OCI-LY1 (cell line): ENCODE data around the gene GDI1.

Experiments used
- H2AFZ ChIP-seq: fragments of 200-600 bp; sonication (generic), shearing (Covaris generic); 2 replicates; pipeline ENCODE4 v1.6.0; 2014; ENCODE audit warnings: antibody characterized with exemption, mild to moderate bottlenecking, low read length
- H3F3A ChIP-seq: fragments of 200-600 bp; sonication (generic), shearing (Covaris generic); 2 replicates; pipeline ENCODE4 v1.6.0; 2014; ENCODE audit warnings: mild to moderate bottlenecking, antibody characterized with exemption, low read length, moderate library complexity; ENCODE audit not compliant: insufficient read depth
- H3K27ac ChIP-seq: fragments of 200-600 bp; sonication (generic); 2 replicates; pipeline ENCODE4 v1.5.1; 2014; ENCODE audit warnings: low read length, mixed run types, mild to moderate bottlenecking, low read depth; ENCODE audit not compliant: poor library complexity, severe bottlenecking
- H3K27me3 ChIP-seq: fragments of 200-600 bp; sonication (generic); 2 replicates; pipeline ENCODE4 v1.6.0; 2014; ENCODE audit warnings: antibody characterized with exemption, mild to moderate bottlenecking, low read length, moderate library complexity; ENCODE audit not compliant: insufficient read depth
- H3K36me3 ChIP-seq: fragments of 200-600 bp; sonication (generic); 2 replicates; pipeline ENCODE4 v1.6.1; 2014; ENCODE audit warnings: mild to moderate bottlenecking, antibody characterized with exemption, low read length, moderate library complexity, mixed read lengths; ENCODE audit not compliant: insufficient read depth
- H3K4me1 ChIP-seq: fragments of 200-600 bp; sonication (generic); 2 replicates; pipeline ENCODE4 v1.5.1; 2014; ENCODE audit warnings: mild to moderate bottlenecking, low read length, moderate library complexity; ENCODE audit not compliant: insufficient read depth, severe bottlenecking
- H3K4me2 ChIP-seq: fragments of 200-600 bp; sonication (generic), shearing (Covaris generic); 2 replicates; pipeline ENCODE4 v1.6.1; 2014; ENCODE audit warnings: low read length
- H3K4me3 ChIP-seq: fragments of 200-600 bp; sonication (generic); 2 replicates; pipeline ENCODE4 v1.5.1; 2014; ENCODE audit warnings: low read length, low read depth, mild to moderate bottlenecking, mixed read lengths; ENCODE audit not compliant: poor library complexity, severe bottlenecking
- H3K79me2 ChIP-seq: fragments of 200-600 bp; shearing (Covaris generic); 2 replicates; pipeline ENCODE4 v1.6.1; 2016; ENCODE audit warnings: mixed run types, low read length, mixed read lengths; ENCODE audit not compliant: insufficient read depth
- H3K9ac ChIP-seq: fragments of 200-600 bp; sonication (generic), shearing (Covaris generic); 2 replicates; pipeline ENCODE4 v1.6.1; 2014; ENCODE audit warnings: mild to moderate bottlenecking, low read length, mixed read lengths
- H3K9me2 ChIP-seq: fragments of 200-600 bp; sonication (generic), shearing (Covaris generic); 2 replicates; pipeline ENCODE4 v1.6.1; 2014; ENCODE audit warnings: low read depth, mild to moderate bottlenecking, low read length, mixed read lengths
- H3K9me3 ChIP-seq: fragments of 200-600 bp; shearing (Covaris generic); 2 replicates; pipeline ENCODE4 v1.6.1; 2014; ENCODE audit warnings: low read length, mixed read lengths
- H4K20me1 ChIP-seq: fragments of 200-600 bp; sonication (generic), shearing (Covaris generic); 2 replicates; pipeline ENCODE4 v1.6.0; 2016; ENCODE audit warnings: mild to moderate bottlenecking, low read length; ENCODE audit not compliant: insufficient read depth
- EZH2 ChIP-seq: fragments of 200-600 bp; sonication (generic), shearing (Covaris generic); IDR thresholded peaks from 2 replicates; pipeline ENCODE4 v1.8.0; 2017; ENCODE audit warnings: borderline replicate concordance, mixed run types, mild to moderate bottlenecking, antibody characterized with exemption, low read length, moderate library complexity, mixed read lengths
- TF ChIP-seq, protein P1 (sequence below): fragments of 200-600 bp; sonication (generic), shearing (Covaris generic); IDR thresholded peaks from 2 replicates; pipeline ENCODE4 v1.5.1; 2017; ENCODE audit warnings: mild to moderate bottlenecking, antibody characterized with exemption, low read length, moderate library complexity, mixed read lengths

GDI1 gene

DNA sequence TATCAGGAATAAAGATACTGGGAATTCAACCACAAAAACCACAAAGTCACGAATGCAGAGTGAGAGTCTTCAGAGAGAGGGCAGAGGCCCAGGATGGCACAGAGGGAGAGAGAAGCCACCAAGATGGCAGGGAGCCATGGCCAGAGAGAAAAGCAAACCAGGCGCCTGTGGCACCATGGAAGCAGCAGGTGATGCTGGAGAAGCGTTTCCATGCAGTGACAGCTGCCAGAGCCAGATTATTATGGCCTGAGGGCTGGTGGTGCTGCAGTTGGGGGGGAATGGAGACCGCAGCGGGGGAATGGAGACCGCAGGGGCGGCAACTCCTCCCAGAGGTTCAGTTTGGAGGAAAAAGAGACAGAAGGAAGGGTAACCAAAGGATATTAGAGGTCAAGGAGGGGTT lies 19.8 kb upstream of the GDI1 start:
- no peaks in the 10 kb centered on the region for H3K9me3 ChIP-seq
- no peaks in the 10 kb centered on the region for H3K9me2 ChIP-seq
- H3K79me2 ChIP-seq: no peaks in the 10 kb centered on the region
- H3K27ac ChIP-seq: no peak overlapping the region
- TF ChIP-seq, protein P1, sequence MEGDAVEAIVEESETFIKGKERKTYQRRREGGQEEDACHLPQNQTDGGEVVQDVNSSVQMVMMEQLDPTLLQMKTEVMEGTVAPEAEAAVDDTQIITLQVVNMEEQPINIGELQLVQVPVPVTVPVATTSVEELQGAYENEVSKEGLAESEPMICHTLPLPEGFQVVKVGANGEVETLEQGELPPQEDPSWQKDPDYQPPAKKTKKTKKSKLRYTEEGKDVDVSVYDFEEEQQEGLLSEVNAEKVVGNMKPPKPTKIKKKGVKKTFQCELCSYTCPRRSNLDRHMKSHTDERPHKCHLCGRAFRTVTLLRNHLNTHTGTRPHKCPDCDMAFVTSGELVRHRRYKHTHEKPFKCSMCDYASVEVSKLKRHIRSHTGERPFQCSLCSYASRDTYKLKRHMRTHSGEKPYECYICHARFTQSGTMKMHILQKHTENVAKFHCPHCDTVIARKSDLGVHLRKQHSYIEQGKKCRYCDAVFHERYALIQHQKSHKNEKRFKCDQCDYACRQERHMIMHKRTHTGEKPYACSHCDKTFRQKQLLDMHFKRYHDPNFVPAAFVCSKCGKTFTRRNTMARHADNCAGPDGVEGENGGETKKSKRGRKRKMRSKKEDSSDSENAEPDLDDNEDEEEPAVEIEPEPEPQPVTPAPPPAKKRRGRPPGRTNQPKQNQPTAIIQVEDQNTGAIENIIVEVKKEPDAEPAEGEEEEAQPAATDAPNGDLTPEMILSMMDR: no peak
- no peak for TF ChIP-seq EZH2
- no peaks in the 10 kb centered on the region for H3K36me3 ChIP-seq
- H3K4me3 ChIP-seq: no peak overlapping the region
- peaks cover 6% of the 10 kb centered on the region for H3K4me1 ChIP-seq
- no peaks in the 10 kb centered on the region for H4K20me1 ChIP-seq
- H3F3A ChIP-seq: no peaks in the 10 kb centered on the region
- no peak overlapping the region for H3K4me2 ChIP-seq
- no peak overlapping the region for H3K9ac ChIP-seq
- no peaks in the 10 kb centered on the region for H3K27me3 ChIP-seq
- H2AFZ ChIP-seq: no peak overlapping the region

DNA sequence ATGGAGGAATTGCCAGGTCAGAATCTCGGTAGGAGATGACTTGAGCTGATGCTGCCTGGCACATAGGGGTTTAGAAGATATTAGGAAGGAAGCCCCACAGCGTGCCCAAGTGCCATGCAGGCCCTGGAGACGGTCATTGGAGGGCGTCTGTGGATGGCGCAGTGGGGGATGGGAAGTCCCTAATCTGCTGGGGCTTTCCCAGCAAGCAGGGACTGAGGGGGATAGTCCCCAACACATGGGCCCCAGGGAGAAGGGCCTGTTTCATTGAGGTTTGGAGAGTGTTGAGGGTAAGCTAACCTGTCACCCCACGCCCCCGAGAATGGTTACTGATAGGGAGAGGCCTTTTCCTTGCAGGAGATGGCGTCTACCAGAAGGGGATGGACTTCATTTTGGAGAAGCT lies 17.8 kb upstream of the GDI1 start:
- Histone ChIP-seq H3K36me3 (no peaks in the 10 kb centered on the region), H3K4me3 (no peak overlapping the region), H3K4me2 (no peak overlapping the region), H3K4me1 (no peaks in the 10 kb centered on the region), H3K79me2 (no peaks in the 10 kb centered on the region), H3F3A (no peaks in the 10 kb centered on the region), H3K9me2 (no peaks in the 10 kb centered on the region), H3K9me3 (no peaks in the 10 kb centered on the region), H2AFZ (no peak overlapping the region), H3K27me3 (no peaks in the 10 kb centered on the region), H3K27ac (no peak overlapping the region), H3K9ac (no peak overlapping the region), H4K20me1 (no peaks in the 10 kb centered on the region)
- TF ChIP-seq, protein P1: no peak
- no peak for TF ChIP-seq EZH2

DNA sequence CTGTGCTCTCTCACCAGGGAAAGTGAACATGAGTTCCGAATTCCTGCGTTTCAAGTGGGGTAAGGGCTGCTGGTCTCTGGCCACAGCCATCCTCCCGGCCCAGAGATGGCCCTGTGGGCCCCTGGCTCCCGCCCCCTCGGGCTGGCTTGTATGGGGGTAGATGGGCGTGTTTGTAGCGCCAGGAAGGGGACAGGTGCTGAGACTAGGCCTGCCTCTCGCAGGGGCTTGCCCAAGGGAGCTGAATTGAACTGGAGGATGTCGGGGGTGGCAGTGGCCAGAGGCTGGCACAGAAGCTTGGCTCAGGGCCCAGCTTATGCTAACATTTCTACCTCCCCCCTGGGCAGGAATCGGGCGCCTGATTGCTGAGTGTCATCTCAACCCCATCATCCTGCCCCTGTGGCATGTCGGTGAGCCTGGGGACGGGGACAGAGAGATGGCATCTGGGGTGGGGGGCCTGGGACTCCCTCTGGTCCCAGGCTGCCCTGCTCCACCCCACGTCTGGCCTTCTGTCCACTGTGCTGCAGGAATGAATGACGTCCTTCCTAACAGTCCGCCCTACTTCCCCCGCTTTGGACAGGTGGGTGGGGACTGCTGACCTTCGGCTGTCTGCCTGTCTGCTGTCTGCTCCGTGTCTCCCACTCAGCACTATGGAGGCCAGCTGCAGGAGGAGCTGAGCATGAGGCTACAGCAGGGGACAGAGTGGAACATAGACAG lies 17.1 kb upstream of the GDI1 start:
- H3K4me3 ChIP-seq: no peak overlapping the region

More for the DNA sequence above, 17.1 kb upstream of the GDI1 start:
- Histone ChIP-seq H3K9me2 (no peaks in the 10 kb centered on the region), H3K4me2 (no peak overlapping the region), H3K27me3 (no peaks in the 10 kb centered on the region), H3F3A (no peaks in the 10 kb centered on the region), H4K20me1 (no peaks in the 10 kb centered on the region), H3K27ac (no peak overlapping the region), H3K79me2 (no peaks in the 10 kb centered on the region), H3K9me3 (no peaks in the 10 kb centered on the region), H3K36me3 (no peaks in the 10 kb centered on the region), H3K9ac (no peak overlapping the region), H3K4me1 (no peaks in the 10 kb centered on the region), H2AFZ (no peak overlapping the region)
- TF ChIP-seq, protein P1: no peak
- TF ChIP-seq EZH2: no peak
